GM19240 (cell line): ENCODE data around the gene STAB2.

Experiments used
- DNase-seq: peaks from one replicate; pipeline ENCODE4 v3.0.0; 2011; ENCODE audit warnings: low spot score; ENCODE audit not compliant: insufficient read length

The STAB2 gene

DNA sequence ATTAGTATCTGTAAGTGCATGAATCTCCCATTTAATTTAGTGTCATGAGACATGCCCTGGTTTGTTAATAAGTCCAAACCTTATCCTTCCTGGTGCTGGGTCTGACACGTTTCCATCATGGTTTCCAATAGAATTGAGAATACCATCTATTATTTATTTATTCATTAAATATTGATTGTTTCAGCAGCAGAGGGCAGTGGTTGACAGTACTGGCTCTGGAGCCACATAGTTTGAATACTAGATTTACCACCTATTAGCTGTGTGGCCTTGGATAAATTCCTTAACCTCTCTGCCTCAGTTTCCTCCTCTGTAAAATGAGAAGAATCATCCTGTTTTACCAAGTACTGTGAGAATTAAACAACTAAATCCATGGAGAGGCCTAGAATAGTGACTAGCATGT, 941 bp upstream of the STAB2 start:
- no peak for DNase-seq

DNA sequence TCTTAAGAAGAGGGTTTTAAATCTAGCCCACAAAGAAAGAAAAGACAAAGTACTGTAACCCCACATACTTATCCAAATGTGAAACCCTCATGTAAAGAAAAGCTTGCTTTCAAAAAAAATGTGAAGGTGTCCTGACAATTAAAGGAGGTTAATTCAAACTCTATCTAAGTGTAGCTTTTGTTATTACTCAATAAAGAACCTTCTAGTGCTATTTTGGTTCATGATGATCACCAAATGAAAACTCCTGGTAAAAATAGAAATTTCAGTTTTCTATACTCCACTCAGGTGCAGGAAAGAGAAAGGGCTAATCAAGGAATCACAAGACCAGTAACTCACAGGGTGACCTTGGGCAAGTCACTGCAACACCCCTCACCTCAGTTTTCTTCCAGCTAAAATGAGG, 1.6 kb downstream of the STAB2 start:
- no peak for DNase-seq

DNA sequence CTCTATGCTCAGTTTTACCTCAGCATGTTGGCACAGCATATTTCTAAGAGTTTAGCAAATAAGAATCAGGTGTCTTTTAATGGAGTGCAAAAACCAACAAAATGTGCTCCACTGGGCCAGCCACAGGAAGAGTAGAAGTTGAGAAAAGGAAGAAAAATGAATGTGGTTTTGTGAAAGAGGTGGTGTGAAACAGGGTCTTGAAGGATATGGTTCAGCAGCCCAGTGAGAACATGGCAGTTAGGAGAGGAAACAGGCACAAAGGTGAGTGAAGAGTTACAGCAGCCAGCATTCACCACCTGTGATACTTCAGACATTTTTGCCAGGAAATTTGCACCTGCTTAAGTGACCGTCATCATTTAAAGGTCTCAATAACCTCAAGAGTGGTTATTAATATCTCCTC, 2.4 kb downstream of the STAB2 start:
- no peak for DNase-seq

DNA sequence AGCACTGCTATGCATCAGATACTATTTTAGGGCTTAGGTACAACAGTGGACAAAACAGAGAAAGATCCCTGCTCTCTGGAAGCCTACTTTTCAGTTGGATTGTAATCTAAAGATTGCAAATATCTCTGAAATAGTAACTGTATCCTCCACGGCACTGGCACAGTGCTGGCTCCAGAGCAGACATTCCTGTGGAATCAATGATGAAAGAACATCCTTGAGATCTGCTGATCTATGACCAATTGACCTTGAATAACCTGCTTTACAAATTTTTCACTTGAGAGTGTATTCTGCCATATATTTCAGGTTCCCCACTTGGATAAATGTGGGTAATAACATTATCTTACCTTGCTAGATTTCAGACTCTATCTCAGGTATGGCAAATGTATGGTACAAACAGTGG, 3.2 kb downstream of the STAB2 start:
- DNase-seq = no peak

DNA sequence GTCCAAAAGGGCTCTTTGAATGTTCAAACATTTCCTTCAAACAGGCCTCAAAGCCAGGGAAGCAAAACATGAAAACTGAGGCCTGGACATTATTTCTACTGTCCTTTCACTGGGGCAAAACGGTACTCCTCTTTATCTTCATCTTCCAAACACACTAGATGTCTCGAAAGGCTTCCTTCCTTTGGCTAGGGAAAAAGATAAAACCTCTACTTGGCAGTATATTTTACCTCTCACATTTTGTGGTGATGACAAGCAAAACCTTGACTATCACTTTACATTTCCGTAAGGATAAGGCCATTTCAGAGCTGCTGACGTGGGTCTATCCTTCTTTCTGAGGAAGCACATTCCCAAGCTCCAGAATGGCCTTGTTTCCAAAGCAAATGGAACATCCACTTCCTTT, 9.9 kb downstream of the STAB2 start:
- no peak for DNase-seq

DNA sequence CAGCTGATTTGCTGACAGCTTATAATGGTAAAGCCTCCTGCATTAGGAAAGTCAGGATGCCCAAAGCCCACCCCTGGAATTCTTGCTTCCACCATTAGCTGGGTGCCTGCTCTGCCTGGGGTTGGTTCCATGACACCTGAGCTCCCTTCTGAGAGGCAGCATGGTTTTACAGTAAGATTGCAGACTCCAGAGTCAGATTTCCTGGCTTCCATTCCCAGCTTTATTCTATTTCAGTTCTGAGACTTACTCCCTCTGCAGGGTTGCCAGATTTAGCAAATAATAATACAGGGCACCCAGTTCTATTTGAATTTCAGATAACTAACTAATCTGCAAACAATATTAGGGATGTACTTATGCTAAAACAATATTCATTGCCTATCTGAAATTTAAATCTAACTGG, 12.2 kb downstream of the STAB2 start:
- DNase-seq = no peak

DNA sequence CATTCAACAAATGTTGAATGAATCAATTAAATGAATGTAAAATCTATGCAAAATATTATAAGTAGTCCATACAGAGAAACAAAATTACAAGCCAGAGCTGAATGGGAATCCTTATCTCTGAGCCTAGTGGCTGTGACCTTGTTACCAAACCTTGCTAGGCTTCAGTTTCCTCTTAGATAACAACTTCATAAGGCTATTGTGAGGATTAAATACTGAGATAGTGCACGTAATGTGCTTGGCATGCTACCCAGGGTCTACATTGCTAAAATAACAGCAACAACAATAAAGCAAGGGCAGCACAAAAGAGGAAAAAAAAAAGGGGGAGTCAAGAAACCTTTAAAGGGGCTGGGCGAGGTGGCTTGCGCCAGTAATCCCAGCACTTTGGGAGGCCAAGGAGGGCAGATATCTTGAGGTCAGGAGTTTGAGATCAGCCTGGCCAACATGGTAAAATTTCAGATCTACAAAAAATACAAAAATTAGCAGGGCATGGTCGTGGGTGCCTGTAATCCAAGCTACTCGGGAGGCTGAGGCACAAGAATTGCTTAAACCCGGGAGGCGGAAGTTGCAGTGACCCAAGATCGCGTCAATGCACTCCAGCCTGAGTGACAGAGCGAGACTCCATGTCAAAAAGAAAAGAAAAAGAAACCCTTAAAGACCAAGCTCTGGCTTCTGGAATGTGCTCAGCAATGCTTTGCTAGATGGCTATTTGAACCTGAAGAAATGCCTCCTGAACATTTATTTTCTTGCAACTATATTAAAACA, 14.1 kb downstream of the STAB2 start:
- DNase-seq = no peak

DNA sequence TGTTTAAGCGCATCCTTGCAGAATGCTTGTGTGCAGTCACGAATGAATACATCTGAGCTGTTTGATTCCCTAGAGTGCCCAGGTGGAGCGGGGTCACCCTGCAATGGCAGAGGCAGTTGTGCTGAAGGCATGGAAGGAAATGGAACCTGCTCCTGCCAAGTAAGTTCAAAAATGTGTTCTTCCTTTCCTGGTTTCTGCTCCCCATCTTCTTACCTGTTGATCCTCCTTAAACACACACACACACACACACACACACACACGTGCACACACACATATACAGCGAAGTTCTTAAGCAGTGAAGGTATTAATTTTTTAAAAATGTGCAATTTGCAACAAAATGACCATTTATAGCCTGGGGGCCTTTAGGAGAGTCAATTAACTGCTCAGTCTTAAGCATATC, 33.3 kb downstream of the STAB2 start:
- DNase-seq = no peak

DNA sequence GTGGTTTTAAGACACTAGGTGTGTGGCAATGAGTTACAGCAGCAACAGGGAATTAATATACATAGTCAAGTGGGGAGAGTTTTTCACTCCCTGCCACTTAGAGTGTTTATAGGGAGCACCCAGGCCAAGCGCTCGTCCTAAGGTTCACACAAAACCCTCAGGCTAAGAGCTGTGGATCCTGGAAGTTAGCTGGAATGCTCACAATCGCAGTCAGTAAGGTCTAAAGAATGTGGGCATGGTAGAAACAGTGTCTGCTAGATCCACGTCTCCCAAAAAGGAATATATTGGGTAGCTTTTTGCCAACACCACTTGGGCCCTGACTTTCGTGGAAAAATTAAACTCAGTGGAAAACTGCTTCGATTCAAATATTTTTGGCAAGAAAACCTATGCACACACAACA, 36.6 kb downstream of the STAB2 start:
- no peak for DNase-seq

DNA sequence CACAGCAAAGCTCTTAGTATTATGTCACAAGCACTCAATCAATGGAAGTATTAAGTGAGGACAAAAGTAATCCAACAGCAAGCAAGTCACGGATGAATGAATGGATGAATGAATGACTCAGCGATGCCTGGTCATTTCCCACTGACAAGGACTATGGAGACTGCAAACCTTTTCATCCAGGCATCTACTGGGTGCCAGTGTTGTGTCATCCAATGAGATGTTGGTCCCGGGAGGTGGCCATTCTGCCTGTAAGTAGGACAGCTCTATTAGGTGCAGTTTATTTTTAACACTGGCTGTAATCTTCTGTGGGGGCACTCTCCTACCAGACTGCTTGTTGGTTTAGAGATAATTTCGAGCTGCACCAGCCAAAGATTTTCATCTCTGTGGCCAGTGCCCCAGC, 39.4 kb downstream of the STAB2 start:
- no peak for DNase-seq

DNA sequence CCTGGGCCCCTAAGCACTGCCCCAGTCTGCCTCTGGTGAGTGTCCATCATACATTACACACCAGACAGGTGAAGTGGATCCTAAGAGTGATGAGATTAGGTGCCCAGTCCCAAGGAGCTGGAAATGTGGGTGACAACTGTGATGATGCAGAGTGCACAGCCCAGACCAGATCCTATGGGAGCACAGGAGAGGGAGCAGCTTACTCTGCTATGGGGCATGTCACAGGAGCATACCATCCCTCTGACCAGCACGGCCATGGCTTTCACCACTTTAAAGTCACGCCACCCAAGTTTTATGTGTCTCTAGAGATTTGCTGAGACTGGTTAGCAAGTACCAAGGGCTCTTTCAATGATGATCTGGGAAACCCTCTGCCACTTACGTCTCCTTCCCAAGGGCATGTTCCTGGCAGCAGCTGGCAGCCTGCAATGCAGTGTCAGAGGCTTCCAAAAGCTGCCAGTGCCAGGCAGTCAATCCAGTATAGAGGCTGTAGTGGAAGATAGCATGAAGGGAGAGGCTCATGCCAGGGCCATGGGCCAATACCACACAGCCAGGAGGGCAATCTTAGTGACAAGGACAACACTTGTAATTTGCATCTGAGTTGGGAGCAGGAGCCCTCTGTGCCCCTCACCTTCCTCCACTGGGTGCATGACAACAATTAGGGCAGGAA, 40.2 kb downstream of the STAB2 start:
- no peak for DNase-seq

DNA sequence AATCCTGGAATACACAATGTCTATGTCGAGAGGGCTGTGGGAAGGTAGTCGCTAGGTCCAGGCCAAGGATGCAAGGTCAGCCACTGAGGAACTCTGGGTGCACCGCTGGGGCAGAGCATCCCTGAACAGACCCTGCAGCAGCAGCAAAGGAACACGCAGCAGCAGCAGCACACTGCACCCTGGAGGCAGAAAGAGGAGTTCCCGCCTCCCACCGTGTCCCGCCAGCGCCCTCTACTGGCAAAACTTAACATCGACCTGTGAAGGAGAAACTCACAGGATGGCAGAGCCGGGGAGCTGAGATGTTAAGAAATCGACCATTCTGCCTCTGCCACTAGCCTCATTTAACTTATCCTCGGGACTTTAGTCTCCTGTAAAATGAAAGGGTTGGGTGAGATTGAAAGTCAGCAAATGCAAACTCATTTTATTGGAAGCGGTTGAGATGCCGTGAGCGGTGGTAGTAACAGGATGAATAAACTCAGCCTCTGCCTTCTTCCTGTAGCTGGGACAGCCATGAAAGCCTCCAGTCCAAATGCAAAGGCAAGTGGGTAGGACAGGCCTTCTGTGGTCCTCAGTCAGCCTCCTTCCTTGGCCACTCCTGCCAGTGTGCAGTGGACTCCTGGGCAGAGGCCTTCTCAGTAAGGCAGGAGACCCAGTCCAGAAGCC, 45.6 kb downstream of the STAB2 start:
- DNase-seq = peak; percentile 82

DNA sequence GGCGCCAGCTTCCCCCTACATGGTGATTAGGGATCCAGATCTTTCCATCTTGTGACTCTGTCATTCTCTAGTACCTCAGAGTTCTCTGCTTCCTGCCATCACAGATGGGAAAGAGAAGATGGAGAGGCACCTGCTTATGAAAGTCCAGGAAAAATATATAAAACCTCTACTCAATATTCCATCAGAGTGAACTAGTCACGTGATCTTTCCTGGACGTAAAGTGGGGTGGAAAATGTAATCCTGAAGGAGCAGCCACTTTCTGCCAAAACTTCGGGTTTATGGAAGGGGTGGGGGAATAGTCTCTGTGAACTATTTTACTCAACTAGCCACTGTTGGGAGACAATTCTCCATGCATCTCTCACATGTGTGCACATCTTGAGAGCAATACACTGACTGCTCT, 47.7 kb downstream of the STAB2 start:
- no peak for DNase-seq

DNA sequence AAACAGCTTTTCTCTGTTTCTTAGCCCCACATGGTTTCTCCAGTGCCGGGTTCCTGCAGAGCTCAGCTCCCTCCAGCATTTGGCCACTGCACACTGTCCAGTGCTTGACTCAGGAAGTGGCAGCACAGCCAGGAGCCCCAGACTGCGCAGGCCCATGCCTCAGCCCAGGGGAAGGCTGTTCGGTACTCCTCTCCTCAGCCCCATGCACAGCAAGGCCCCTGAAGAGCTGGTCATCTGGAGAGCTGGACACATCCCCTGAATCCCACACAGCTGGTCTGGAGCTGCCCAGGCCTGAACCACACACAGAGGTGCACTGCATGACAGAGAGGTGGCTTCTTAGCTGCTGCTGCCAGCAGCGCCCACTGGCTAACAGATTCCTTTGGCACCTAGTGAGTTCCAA, 48.3 kb downstream of the STAB2 start:
- no peak for DNase-seq

DNA sequence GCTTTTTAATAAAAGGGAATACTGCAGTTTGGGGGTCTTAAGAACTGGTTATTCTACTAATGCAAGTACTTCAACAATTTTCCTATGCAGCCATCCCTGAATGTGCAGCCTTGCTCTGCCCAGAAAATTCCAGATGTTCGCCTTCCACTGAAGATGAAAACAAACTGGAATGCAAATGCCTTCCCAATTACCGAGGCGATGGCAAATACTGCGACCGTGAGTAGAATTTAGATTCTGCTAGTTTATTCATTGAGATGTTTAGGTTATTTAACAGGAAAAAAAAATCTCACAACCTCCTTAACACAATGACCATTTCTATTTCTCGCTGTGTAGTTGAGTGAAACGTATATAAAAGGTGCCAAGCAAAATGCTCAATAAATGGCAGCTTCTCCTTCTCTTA, 49.9 kb downstream of the STAB2 start:
- no peak for DNase-seq

DNA sequence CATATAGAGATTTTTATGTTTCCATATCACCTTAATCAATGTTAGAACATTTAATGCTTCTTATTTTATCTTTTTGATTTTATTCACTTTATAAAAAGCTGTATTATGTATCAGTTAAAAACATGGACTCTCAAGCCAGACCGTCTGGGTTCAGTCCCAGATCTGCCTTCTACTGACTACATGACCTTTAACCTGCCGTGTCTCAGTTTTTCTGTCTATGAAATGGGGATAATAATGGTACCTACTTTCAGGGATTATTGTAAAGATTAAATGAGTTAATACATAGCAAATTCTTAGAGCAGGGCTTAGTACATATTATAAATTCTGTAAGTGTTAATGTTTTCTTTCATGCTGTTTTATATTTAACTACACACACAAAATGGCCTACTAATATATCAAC, 50.4 kb downstream of the STAB2 start:
- DNase-seq = no peak

DNA sequence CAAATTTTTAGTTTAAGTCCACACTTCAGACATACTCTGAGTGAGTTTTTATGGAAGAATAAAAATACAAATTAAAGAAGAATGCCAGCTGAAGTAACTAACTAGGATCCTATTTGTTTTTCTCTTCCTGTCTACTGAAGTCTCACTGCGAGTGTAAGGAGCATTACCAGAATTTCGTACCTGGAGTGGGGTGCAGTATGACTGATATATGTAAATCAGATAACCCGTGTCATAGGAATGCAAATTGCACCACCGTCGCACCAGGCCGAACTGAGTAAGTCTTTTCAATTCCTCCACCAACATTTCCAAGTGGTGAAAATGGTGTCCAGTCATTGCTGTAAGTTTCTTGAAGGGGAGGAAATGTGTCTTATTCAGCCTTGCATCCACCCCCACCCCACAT, 52.9 kb downstream of the STAB2 start:
- DNase-seq = no peak

DNA sequence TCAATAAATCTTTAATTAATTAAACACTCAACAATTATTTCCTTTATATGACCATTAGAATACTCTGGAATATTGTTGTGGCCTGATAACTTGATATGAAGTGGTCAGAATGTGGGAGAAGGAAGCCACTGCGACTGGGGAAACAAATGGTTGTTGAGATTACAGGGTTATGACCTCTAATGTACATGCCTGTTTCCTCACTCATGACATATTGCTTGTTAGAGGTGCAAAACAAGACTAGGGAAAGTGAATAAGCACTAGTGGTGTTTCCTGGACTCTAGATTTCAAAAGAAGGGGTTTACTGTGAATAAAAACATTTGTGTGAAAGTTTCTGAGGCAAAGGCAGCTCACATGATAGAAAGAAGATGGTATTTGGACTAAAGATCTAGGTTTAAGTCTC, 53.3 kb downstream of the STAB2 start:
- no peak for DNase-seq

DNA sequence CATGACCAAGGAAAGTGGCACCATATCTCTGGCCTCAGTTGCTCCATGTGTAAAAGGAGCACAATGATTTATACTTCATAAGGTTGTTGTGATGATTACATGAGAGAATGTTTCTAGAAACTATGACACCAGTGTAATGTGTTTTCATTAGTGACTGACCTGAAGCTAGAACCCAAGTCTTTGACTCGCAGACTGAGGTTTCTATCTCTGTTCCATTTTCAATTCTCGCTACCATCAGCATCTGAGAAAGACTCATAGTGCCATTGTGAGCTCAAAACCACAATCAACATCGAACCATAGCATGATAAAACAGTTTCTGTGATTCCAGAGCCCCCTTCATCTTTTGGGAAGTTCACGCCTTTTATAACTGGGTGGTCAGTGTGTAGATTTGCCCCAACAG, 53.8 kb downstream of the STAB2 start:
- peak; percentile 17 for DNase-seq

DNA sequence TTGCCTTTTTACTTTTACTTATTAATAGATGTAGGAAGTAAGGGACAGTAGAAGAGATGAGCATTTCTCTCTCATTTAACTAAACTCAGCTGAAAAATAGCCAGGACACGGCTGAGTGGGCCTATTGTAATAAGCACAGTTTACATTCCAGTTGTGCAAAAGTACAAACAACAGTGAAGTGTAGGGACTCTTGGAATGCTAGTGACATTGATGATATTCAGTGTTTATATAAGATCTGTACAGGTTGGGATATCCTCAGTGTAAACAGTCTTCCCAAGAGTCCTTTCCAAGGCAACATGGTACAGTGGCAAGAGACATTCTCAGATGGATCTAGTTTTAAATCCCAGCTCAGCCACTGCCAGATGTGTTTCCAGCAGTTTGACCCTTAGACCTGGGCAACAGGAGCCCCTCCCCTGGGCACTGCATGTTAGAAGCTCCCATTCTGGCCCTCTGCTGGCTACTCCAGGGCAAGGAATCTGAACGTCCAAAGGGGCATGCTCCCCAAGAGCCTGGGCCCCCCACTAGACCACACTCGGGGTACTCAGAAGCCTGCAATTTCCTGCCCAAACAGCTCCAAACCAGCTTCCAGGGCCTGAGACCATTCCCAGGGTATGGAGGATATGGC, 55.3 kb downstream of the STAB2 start:
- DNase-seq = no peak

DNA sequence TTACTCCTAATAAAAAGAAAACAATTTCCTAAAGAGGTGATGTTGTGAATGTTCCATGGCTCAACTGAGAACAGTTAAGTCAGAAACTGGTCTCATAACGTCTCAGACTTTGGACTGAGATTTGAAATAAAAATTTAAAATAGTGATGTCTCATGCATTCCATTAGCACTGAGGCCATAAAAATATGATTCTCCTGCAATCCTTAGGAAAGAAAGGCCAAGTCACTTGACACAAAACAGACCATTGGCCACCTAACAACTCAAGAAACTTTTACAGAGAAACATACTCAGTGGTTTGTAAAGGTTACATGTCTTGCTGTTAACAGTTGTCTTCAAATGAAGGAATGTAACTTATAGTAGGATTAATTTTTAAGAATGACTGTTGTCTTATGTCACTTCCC, 58.1 kb downstream of the STAB2 start:
- no peak for DNase-seq

DNA sequence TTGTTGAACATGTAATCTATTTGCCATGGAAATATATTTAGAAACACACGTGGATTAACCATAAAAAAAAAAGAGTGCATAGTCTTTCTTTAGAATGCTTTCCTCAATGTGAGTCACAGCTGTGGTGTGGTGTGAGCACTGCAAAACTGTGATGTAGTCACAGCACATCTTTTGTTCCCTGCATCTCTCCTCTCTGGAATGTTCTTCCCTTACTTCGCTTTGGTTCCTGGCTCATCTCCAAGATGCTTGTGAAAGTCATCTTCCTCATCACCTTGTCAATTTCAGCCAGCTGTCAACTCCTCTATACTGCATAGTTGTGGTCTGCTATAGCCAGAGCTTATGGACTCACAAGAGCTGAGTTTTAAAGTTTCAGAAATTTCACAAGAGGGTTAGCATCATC, 60.2 kb downstream of the STAB2 start:
- no peak for DNase-seq
